Measurements from ENCODE around the gene RGS7.

DNA sequence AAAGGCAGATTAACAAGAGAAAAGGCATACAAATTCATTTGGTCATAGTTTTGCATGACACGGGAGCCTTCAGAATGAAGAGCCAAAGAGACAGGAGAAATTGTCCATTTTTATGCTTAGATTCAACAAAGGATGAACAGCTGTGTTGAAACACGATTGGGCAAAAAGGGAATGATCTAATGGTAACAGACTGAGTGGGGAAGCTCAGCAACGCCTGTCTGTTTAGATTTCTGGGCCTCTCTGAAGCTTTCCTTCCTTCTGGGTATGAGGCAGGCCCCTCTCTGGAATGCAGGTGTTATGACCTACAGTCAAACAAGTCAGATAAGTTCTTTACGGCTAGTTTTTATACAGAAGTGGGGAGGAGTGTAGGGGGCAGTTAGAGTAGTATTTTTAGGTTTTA is 154.6 kb downstream of the RGS7 start:
- TF ChIP-seq, protein P1, sequence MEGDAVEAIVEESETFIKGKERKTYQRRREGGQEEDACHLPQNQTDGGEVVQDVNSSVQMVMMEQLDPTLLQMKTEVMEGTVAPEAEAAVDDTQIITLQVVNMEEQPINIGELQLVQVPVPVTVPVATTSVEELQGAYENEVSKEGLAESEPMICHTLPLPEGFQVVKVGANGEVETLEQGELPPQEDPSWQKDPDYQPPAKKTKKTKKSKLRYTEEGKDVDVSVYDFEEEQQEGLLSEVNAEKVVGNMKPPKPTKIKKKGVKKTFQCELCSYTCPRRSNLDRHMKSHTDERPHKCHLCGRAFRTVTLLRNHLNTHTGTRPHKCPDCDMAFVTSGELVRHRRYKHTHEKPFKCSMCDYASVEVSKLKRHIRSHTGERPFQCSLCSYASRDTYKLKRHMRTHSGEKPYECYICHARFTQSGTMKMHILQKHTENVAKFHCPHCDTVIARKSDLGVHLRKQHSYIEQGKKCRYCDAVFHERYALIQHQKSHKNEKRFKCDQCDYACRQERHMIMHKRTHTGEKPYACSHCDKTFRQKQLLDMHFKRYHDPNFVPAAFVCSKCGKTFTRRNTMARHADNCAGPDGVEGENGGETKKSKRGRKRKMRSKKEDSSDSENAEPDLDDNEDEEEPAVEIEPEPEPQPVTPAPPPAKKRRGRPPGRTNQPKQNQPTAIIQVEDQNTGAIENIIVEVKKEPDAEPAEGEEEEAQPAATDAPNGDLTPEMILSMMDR (conservative IDR thresholded peaks at IDR 0.05; ENCODE audit: low read length): no peak
- TF ChIP-seq EZH2phosphoT487 (IDR thresholded peaks at IDR 0.05; ENCODE audit: borderline replicate concordance): no peak
